Measurements from ENCODE around the gene LRBA. TPM values are rescaled to one million over a fixed set of nuclear protein-coding genes. Genes with fewer than 3 reads are reported as not detected.

Gene LRBA
- total and polyA plus RNA-seq, 12 donors, result 6.2 to 31.2 (median 23.9) TPM

GRCh38 chr4:150940123-150940522, 75.0 kb downstream of the LRBA start:
- ATAC-seq, result no peak
- Histone ChIP-seq H3K9me3 (no peaks in the 10 kb centered on the region), H3K27ac (no peak overlapping the region), H3K27me3 (no peaks in the 10 kb centered on the region), H3K4me3 (no peak overlapping the region), H3K36me3 (no peaks in the 10 kb centered on the region), H3K4me1 (peaks cover 0 to 15% (median 0%) of the 10 kb centered on the region in 9 donors)
- intact Hi-C loops (cut with DNase I), result no loop called here
- DNase-seq, result no peak
- no peak for TF ChIP-seq CTCF (IDR thresholded peaks at IDR 0.05)

- no peaks in the 10 kb centered on the region for H3K27me3 ChIP-seq
- WGBS, 2 donors, result 90 to 96% methylated on average over 3 of the region's 3 CpGs
- no peak overlapping the region for H3K4me3 ChIP-seq
- peaks cover 0 to 15% (median 0%) of the 10 kb centered on the region in 9 donors for H3K4me1 ChIP-seq
- H3K36me3 ChIP-seq, result no peaks in the 10 kb centered on the region
- no peak overlapping the region for H3K27ac ChIP-seq
- no peak for TF ChIP-seq CTCF (IDR thresholded peaks at IDR 0.05)
- DNase-seq, result no peak
- intact Hi-C loops (cut with DNase I), result no loop called here
- ATAC-seq, result no peak
- H3K9me3 ChIP-seq, result no peaks in the 10 kb centered on the region
Observed at GRCh38 chr4:150939530-150939929, 75.6 kb downstream of the LRBA start.

- Histone ChIP-seq H3K27ac (no peak overlapping the region), H3K27me3 (no peaks in the 10 kb centered on the region), H3K4me1 (peaks cover 0 to 19% (median 0%) of the 10 kb centered on the region in 9 donors), H3K36me3 (no peaks in the 10 kb centered on the region), H3K4me3 (no peak overlapping the region), H3K9me3 (no peaks in the 10 kb centered on the region)
- intact Hi-C loops (cut with DNase I), result no loop called here
- ATAC-seq, result no peak
- no peak for DNase-seq
- TF ChIP-seq CTCF (IDR thresholded peaks at IDR 0.05), result no peak
- 84 to 85% methylated on average over 1 of the region's 1 CpG for WGBS, 2 donors
Observed at GRCh38 chr4:150938873-150939499, 76.1 kb downstream of the LRBA start.

- Histone ChIP-seq H3K9me3 (no peaks in the 10 kb centered on the region), H3K4me1 (peaks cover 0 to 23% (median 4%) of the 10 kb centered on the region in 9 donors), H3K36me3 (no peaks in the 10 kb centered on the region), H3K4me3 (no peak overlapping the region), H3K27ac (no peak overlapping the region), H3K27me3 (no peaks in the 10 kb centered on the region)
- no peak for TF ChIP-seq CTCF (IDR thresholded peaks at IDR 0.05)
- DNase-seq, result no peak
- intact Hi-C loops (cut with DNase I), result no loop called here
- no peak for ATAC-seq
- 85 to 89% methylated on average over 4 of the region's 4 CpGs for WGBS, 2 donors
Observed at GRCh38 chr4:150938417-150938816, 76.7 kb downstream of the LRBA start.
